GM12878 (cell line): ENCODE measurements around the gene CCDC149. TPM values are rescaled to one million over a fixed set of nuclear protein-coding genes. Genes with fewer than 3 reads are reported as not detected.

Source experiments
- ATAC-seq: fragments of 200-7000 bp; cut with Tn5 transposase; 3 replicates; pipeline ENCODE4 v1.9.1; 2020; ENCODE audit warnings: mild to moderate bottlenecking, moderate library complexity
- BruUV-seq: library from RNA; stranded (reverse); fragments of 400-500 nt; replicated peaks from 2 replicates; lab custom pipeline; 2021; lab: Mats Ljungman, UMichigan
- CTCF ChIA-PET: fragments of 300-600 bp; sonication (Branson Sonifier 250); formaldehyde crosslinking; extraction: SDS; loops from one replicate; lab custom pipeline; 2021; ENCODE audit warnings: inconsistent platforms; lab: Yijun Ruan, JAX
- POLR2A ChIA-PET: fragments of 350-600 bp; formaldehyde crosslinking; extraction: SDS; loops from one replicate; lab custom pipeline; 2021; ENCODE audit warnings: inconsistent platforms; lab: Charles Lee
- RAD21 ChIA-PET: fragments of 300-600 bp; sonication (Branson Sonifier 250); formaldehyde crosslinking; loops from one replicate; lab custom pipeline; 2023; ENCODE audit warnings: antibody characterized with exemption; ENCODE audit not compliant: unreplicated experiment; lab: Charles Lee
- SMC1A ChIA-PET: fragments of 300-600 bp; sonication (Branson Sonifier 250); formaldehyde crosslinking; loops from one replicate; lab custom pipeline; 2023; ENCODE audit not compliant: unreplicated experiment, uncharacterized antibody; lab: Charles Lee
- DNase-seq: peaks from one replicate; pipeline ENCODE4 v3.0.0-alpha.2; 2011; ENCODE audit warnings: low read depth, low spot score
- FAIRE-seq: peaks from 3 replicates; lab custom pipeline; 2011; peaks lifted over from hg19 to GRCh38; lab: Jason Lieb, UNC
- H2AFZ ChIP-seq: 2 replicates; pipeline ENCODE4 v1.6.0; 2011; ENCODE audit warnings: low read depth, low read length, control low read depth; ENCODE audit not compliant: control insufficient read depth
- H3K27ac ChIP-seq: 2 replicates; pipeline ENCODE4 v1.5.1; 2011; ENCODE audit warnings: control low read depth; ENCODE audit not compliant: control insufficient read depth, insufficient read depth
- H3K27me3 ChIP-seq, 2 experiments: replicated peaks in 1 of 2; 2 replicates each; pipeline versions ENCODE4 v1.6.0 to v1.6.1; 2011; ENCODE audit warnings: low read length in 1 of 2; ENCODE audit not compliant: control insufficient read depth in 2 of 2, insufficient read depth in 2 of 2
- H3K36me3 ChIP-seq, 2 experiments: 2 replicates each; pipeline ENCODE4 v1.5.1; 2011; ENCODE audit warnings: low read length in 1 of 2; ENCODE audit not compliant: control insufficient read depth in 2 of 2, insufficient read depth in 2 of 2
- H3K4me1 ChIP-seq: 2 replicates; pipeline ENCODE4 v1.6.1; 2011; ENCODE audit warnings: mild to moderate bottlenecking, low read length, moderate library complexity, mixed read lengths; ENCODE audit not compliant: control insufficient read depth, insufficient read depth
- H3K4me2 ChIP-seq: 2 replicates; pipeline ENCODE4 v1.6.0; 2011; ENCODE audit warnings: control low read depth; ENCODE audit not compliant: control insufficient read depth, insufficient read depth
- H3K4me3 ChIP-seq: fragments of 200-600 bp; sonication (generic); 2 replicates; pipeline ENCODE4 v1.5.1; 2016
- H3K79me2 ChIP-seq: 2 replicates; pipeline ENCODE4 v1.6.0; 2011; ENCODE audit warnings: low read length; ENCODE audit not compliant: control insufficient read depth, insufficient read depth
- H3K9ac ChIP-seq: 2 replicates; pipeline ENCODE4 v1.8.0; 2011; ENCODE audit warnings: low read length, control low read depth, mixed read lengths; ENCODE audit not compliant: control insufficient read depth, insufficient read depth
- H3K9me3 ChIP-seq: replicated peaks from 3 replicates; pipeline ENCODE4 v1.5.1; 2011; ENCODE audit warnings: mild to moderate bottlenecking, low read length; ENCODE audit not compliant: control insufficient read depth, insufficient read depth
- H4K20me1 ChIP-seq: 2 replicates; pipeline ENCODE4 v1.6.0; 2011; ENCODE audit not compliant: control insufficient read depth, insufficient read depth
- ASH2L ChIP-seq: fragments of 300-600, 200-600 bp; sonication (generic); IDR thresholded peaks from 2 replicates; pipeline ENCODE4 v1.6.1; 2017; ENCODE audit warnings: low read depth, mild to moderate bottlenecking, borderline replicate concordance
- BCL11A ChIP-seq: IDR thresholded peaks from 2 replicates; pipeline ENCODE4 v1.6.1; 2011; ENCODE audit warnings: low read depth, low read length
- CBX5 ChIP-seq: sonication (generic); IDR thresholded peaks from 2 replicates; pipeline ENCODE4 v1.6.1; 2016; ENCODE audit warnings: low read depth, moderate library complexity, mild to moderate bottlenecking, inconsistent platforms
- ESRRA ChIP-seq: IDR thresholded peaks from 2 replicates; pipeline ENCODE4 v1.6.1; 2012; ENCODE audit warnings: mild to moderate bottlenecking, low read length, improper control_type of control experiment
- HDGF ChIP-seq: fragments of 450-650 bp; IDR thresholded peaks from 2 replicates; pipeline ENCODE4 v1.6.1; 2016; ENCODE audit warnings: antibody characterized with exemption
- IKZF1 ChIP-seq: fragments of 450-650 bp; conservative IDR thresholded peaks from 2 replicates; pipeline ENCODE4 v1.6.1; 2017; ENCODE audit warnings: antibody characterized with exemption, mild to moderate bottlenecking
- LARP7 ChIP-seq: fragments of 450-650 bp; IDR thresholded peaks from 2 replicates; pipeline ENCODE4 v1.6.1; 2017; ENCODE audit warnings: mild to moderate bottlenecking
- MYB ChIP-seq: fragments of 150-350 bp; IDR thresholded peaks from 2 replicates; pipeline ENCODE4 v1.6.1; 2014; ENCODE audit warnings: mild to moderate bottlenecking, low read depth, low read length, borderline replicate concordance
- STAT1 ChIP-seq: fragments of 450-650 bp; conservative IDR thresholded peaks from 2 replicates; pipeline ENCODE4 v1.6.1; 2014; ENCODE audit warnings: antibody characterized with exemption, mild to moderate bottlenecking
- STAT3 ChIP-seq: IDR thresholded peaks from 2 replicates; pipeline ENCODE4 v1.6.1; 2011; ENCODE audit warnings: low read depth, low read length, improper control_type of control experiment
- YBX1 ChIP-seq: fragments of 450-650 bp; IDR thresholded peaks from 2 replicates; pipeline ENCODE4 v1.6.1; 2016; ENCODE audit warnings: antibody characterized with exemption
- WGBS: methylation state at CpG from one replicate; pipeline ENCODE4 v1.1.6; 2016; ENCODE audit warnings: low lambda C conversion rate; ENCODE audit not compliant: insufficient replicate concordance, insufficient coverage; ENCODE audit errors: missing lambda C conversion rate; 5-methylcytosine and 5-hydroxymethylcytosine counted together
- in situ Hi-C: fragments of 300-500 bp; cut with MboI; formaldehyde crosslinking; loops from 9 replicates; pipeline ENCODE4 v1.14.3; 2018; ENCODE audit warnings: mixed read lengths
- intact Hi-C: fragments of 100-400 bp; cut with micrococcal nuclease; formaldehyde crosslinking; loops from one replicate; pipeline ENCODE4 v1.14.2; 2022; ENCODE audit not compliant: unreplicated experiment
- polyA plus RNA-seq, 11 experiments: library from polyadenylated mRNA; depleted of rRNA in 4 of 11; unstranded in 6 of 11; stranded (reverse) in 5 of 11; fragments of >200 nt; fragmentation: Nextera tagmentation in 4 of 11; fragmentation: Illumina TruSeq in 1 of 11; extraction: Ambion mirVana in 4 of 11; extraction: Trizol in 1 of 11; gene quantifications; 1 replicate in 1 of 11; 2 replicates in 10 of 11; pipeline versions ENCODE4 v1.2.1 to v1.2.3, GENCODE V29; 2011 to 2016; ENCODE audit warnings: inconsistent platforms in 2 of 11, missing spikeins in 2 of 11, low read depth in 1 of 11
- total RNA-seq, 4 experiments: library from RNA; depleted of rRNA in 3 of 4; stranded (reverse); fragments of >200 nt in 3 of 4; fragmentation: Illumina TruSeq in 1 of 4; extraction: Trizol in 1 of 4; gene quantifications; 2 replicates each; pipeline versions ENCODE4 v1.2.1 to v1.2.3, GENCODE V29; 2013 to 2021
- TF ChIP-seq, protein P1 (sequence below): IDR thresholded peaks from 2 replicates; pipeline ENCODE4 v1.6.1; 2011; ENCODE audit warnings: borderline replicate concordance, low read depth, mild to moderate bottlenecking, moderate library complexity, mixed read lengths, low read length; ENCODE audit not compliant: insufficient read depth; ENCODE audit errors: extremely low read length
- TF ChIP-seq, protein P2 (sequence below): fragments of 450-650 bp; IDR thresholded peaks from 2 replicates; pipeline ENCODE4 v1.6.1; 2016; ENCODE audit warnings: mild to moderate bottlenecking

CCDC149 gene
- total and polyA plus RNA-seq, 10 of the 15 experiments (the other 5 are each of a cell fraction or from before 2014, with no cell fraction given), result 0.03 to 0.04 (median 0.04) TPM; not detected in 7

DNA sequence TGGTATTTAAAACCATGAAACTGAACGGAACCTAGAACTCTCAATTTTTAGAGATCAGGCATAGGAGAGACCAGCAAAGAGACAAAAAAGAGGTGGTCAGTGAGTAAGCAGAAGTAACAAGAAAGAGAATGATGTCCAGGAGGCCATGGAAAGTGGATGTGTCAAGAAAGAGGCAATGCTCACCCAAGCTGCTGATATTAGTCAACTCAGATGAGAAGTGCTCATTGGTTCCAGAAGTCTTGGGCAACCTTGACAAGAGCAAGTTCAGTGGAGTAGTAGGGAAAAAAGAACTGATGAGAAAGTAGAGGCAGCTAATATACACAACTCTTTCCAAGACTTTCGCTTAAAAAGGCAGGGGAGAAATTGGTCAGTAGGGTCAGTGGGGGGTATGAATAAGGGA lies 23.0 kb upstream of the CCDC149 start:
- no peaks in the 10 kb centered on the region for H3K27me3 ChIP-seq
- ChIA-PET CTCF (interaction anchor here (0.6 kb wide), 1 partner anchor 206 kb away, joined by 3 read pairs; no protein-coding TSS in a partner anchor), POLR2A (no interaction called here), RAD21 (no interaction called here), SMC1A (no interaction called here)
- H2AFZ ChIP-seq, result no peak overlapping the region
- intact Hi-C loops, result no loop called here
- no TSS peak for BruUV-seq
- H3K36me3 ChIP-seq, result no peaks in the 10 kb centered on the region
- no peak overlapping the region for H3K4me3 ChIP-seq
- TF ChIP-seq STAT1 (no peak), MYB (no peak), STAT3 (no peak), ESRRA (no peak), IKZF1 (no peak), ASH2L (no peak), CBX5 (no peak), BCL11A (no peak), YBX1 (no peak), LARP7 (no peak), HDGF (no peak)
- TF ChIP-seq, protein P1, sequence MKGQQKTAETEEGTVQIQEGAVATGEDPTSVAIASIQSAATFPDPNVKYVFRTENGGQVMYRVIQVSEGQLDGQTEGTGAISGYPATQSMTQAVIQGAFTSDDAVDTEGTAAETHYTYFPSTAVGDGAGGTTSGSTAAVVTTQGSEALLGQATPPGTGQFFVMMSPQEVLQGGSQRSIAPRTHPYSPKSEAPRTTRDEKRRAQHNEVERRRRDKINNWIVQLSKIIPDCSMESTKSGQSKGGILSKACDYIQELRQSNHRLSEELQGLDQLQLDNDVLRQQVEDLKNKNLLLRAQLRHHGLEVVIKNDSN, result no peak
- TF ChIP-seq, protein P2, sequence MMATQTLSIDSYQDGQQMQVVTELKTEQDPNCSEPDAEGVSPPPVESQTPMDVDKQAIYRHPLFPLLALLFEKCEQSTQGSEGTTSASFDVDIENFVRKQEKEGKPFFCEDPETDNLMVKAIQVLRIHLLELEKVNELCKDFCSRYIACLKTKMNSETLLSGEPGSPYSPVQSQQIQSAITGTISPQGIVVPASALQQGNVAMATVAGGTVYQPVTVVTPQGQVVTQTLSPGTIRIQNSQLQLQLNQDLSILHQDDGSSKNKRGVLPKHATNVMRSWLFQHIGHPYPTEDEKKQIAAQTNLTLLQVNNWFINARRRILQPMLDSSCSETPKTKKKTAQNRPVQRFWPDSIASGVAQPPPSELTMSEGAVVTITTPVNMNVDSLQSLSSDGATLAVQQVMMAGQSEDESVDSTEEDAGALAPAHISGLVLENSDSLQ, result no peak
- ATAC-seq (no peak), FAIRE-seq (no peak), DNase-seq (no peak)
- H3K4me1 ChIP-seq, result no peaks in the 10 kb centered on the region
- no peaks in the 10 kb centered on the region for H3K9me3 ChIP-seq
- H4K20me1 ChIP-seq, result no peaks in the 10 kb centered on the region
- 0% methylated on average over 2 of the region's 2 CpGs for WGBS
- no peak overlapping the region for H3K9ac ChIP-seq
- no peaks in the 10 kb centered on the region for H3K79me2 ChIP-seq
- no peak overlapping the region for H3K27ac ChIP-seq
- H3K4me2 ChIP-seq, result no peak overlapping the region
- in situ Hi-C loops, result no loop called here
